ENCODE data around the gene SI. TPM values are rescaled to one million over a fixed set of nuclear protein-coding genes. Genes with fewer than 3 reads are reported as not detected.
"Not testable (repeated sequence)": the region's sequence is repeated elsewhere in the genome, so short reads cannot be mapped to it uniquely, and the experiment has no call there.

The SI gene
- total RNA-seq, 6 experiments from 2014 or later, result not detected

DNA sequence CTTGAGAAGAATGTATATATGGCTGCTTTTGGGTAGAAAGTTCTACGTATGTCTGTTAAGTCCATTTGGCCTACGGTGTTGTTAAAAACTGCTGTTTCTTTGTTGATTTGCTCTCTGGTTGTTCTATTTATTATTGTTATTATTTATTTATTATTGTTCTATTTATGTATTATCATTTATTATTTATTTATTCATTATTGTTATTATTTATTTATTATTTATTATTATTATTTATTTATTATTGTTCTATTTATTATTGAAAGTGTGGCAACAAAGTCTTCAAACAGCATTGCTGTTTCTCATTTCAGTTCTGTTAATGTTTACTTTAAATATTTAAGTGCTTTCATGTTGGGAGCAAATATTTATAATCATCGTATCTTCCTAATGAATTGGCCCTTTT is 66.7 kb downstream of the SI start:
- DNase-seq (no peak), ATAC-seq (no peak)
- 91% methylated on average over 3 of the region's 3 CpGs for WGBS (ENCODE audit: insufficient coverage, low coverage, low lambda C conversion rate, missing lambda C conversion rate)
- intact Hi-C loops (cut with DNase I), result no loop called here
- H3K27me3 ChIP-seq, result no peaks in the 10 kb centered on the region
- no peaks in the 10 kb centered on the region for H3K9me3 ChIP-seq
- H3K27ac ChIP-seq, result no peak overlapping the region
- no peaks in the 10 kb centered on the region for H3K36me3 ChIP-seq
- no peak for TF ChIP-seq POLR2A (IDR thresholded peaks at IDR 0.05)
- TF ChIP-seq, protein P1, sequence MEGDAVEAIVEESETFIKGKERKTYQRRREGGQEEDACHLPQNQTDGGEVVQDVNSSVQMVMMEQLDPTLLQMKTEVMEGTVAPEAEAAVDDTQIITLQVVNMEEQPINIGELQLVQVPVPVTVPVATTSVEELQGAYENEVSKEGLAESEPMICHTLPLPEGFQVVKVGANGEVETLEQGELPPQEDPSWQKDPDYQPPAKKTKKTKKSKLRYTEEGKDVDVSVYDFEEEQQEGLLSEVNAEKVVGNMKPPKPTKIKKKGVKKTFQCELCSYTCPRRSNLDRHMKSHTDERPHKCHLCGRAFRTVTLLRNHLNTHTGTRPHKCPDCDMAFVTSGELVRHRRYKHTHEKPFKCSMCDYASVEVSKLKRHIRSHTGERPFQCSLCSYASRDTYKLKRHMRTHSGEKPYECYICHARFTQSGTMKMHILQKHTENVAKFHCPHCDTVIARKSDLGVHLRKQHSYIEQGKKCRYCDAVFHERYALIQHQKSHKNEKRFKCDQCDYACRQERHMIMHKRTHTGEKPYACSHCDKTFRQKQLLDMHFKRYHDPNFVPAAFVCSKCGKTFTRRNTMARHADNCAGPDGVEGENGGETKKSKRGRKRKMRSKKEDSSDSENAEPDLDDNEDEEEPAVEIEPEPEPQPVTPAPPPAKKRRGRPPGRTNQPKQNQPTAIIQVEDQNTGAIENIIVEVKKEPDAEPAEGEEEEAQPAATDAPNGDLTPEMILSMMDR (IDR thresholded peaks at IDR 0.05), result no peak
- no peak overlapping the region for H3K4me3 ChIP-seq
- H3K4me1 ChIP-seq, result no peaks in the 10 kb centered on the region

DNA sequence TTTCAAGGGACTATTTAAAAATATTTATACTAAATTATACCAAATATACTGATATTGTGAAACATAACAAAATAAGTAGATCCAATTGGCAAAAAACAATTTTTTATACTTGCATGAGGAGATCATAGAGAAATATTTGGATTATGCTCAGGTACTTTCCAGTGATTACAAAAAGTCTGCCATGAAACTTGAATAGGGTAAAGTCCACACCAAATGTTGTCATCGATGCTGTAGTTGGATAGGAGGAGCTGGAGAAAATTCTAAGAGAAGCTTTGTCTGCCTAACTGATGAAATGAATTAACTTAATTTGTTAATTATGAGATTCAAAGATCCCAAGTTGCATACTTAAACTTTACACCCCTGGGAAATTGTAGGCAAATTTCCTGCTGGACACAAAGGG is 93.3 kb downstream of the SI start:
- Histone ChIP-seq H3K27ac (no peak overlapping the region), H3K4me3 (no peak overlapping the region), H3K36me3 (no peaks in the 10 kb centered on the region), H3K27me3 (no peaks in the 10 kb centered on the region), H3K4me1 (no peaks in the 10 kb centered on the region), H3K9me3 (no peaks in the 10 kb centered on the region)
- DNase-seq, result no peak
- intact Hi-C loops (cut with DNase I), result no loop called here
- WGBS (ENCODE audit: insufficient coverage, low coverage, low lambda C conversion rate, missing lambda C conversion rate), result 21% methylated on average over 1 of the region's 1 CpG
- no peak for TF ChIP-seq POLR2A (IDR thresholded peaks at IDR 0.05)
- TF ChIP-seq, protein P1 (IDR thresholded peaks at IDR 0.05), result no peak
- peak in 3 of 4 donors; percentile 68 to 96 (median 84) for ATAC-seq

DNA sequence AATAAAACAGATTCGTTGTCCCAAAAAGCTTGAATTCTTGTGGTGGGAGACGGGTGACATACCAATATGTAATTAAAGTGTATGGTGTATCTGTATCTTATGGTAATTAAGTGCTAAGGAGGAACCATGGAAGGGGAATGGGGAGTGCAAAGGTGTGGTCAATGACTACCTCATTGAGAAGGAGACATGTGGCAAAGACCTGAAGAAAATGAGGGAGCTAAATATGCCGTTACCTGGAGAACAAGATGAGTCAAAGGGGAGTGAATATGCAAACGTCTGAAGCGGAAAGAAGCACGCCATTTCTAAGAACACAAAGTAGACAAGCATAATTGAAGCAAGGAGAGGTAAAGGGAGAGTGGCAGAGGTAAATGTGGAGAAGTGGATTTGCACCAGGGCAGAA is 115.7 kb downstream of the SI start:
- TF ChIP-seq, protein P1 (IDR thresholded peaks at IDR 0.05), result no peak
- no peak for TF ChIP-seq POLR2A (IDR thresholded peaks at IDR 0.05)
- Histone ChIP-seq H3K9me3 (no peaks in the 10 kb centered on the region), H3K27me3 (no peaks in the 10 kb centered on the region), H3K27ac (no peak overlapping the region), H3K4me3 (no peak overlapping the region), H3K36me3 (no peaks in the 10 kb centered on the region), H3K4me1 (no peaks in the 10 kb centered on the region)
- intact Hi-C loops (cut with DNase I), result no loop called here
- DNase-seq, result no peak
- no peak for ATAC-seq
- 56% methylated on average over 6 of the region's 6 CpGs for WGBS (ENCODE audit: insufficient coverage, low coverage, low lambda C conversion rate, missing lambda C conversion rate)

DNA sequence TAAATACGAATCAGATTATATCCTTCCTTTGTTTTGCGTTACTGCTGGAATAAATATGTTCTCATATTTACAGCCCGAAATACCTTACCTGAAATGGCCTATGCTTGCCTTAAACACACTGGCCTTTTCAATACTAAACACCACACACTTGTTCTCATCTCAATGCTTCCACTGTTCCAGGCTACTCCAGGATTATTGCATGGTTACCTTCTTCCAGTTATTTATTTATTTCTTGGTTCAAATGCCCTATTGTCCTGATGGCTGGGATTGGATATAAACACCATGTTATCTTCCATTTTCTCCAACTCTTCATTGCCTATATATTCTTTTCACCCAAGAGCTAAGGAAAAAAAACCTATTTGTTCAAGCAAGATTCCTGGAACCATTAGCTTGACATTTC is 125.3 kb downstream of the SI start:
- intact Hi-C loops (cut with DNase I), result no loop called here
- TF ChIP-seq, protein P1 (IDR thresholded peaks at IDR 0.05), result no peak
- no peak for TF ChIP-seq POLR2A (IDR thresholded peaks at IDR 0.05)
- 64% methylated on average over 3 of the region's 3 CpGs for WGBS (ENCODE audit: insufficient coverage, low coverage, low lambda C conversion rate, missing lambda C conversion rate)
- ATAC-seq, result no peak
- Histone ChIP-seq H3K4me3 (no peak overlapping the region), H3K4me1 (no peaks in the 10 kb centered on the region), H3K27me3 (no peaks in the 10 kb centered on the region), H3K36me3 (no peaks in the 10 kb centered on the region), H3K27ac (no peak overlapping the region), H3K9me3 (no peaks in the 10 kb centered on the region)
- no peak for DNase-seq

DNA sequence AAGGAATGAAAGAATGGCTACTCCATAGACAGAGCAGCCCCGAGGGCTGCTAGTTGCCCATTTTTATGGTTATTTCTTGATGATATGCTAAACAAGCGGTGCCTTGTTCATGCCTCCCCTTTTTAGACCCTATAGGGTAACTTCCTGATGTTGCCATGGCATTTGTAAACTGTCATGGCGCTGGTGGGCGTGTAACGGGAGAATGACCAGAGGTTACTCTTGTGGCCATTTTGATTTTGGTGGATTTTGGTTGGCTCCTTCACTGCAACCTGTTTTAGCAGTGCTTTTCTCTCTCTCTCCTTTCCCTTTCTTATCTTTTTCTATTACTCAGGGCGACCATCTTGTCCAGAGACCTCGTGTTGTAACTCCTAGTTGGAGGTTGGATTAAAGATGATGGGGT is 126.9 kb downstream of the SI start:
- ATAC-seq; H3K27ac ChIP-seq; DNase-seq; H3K36me3 ChIP-seq; intact Hi-C loops (cut with DNase I); H3K4me1 ChIP-seq; H3K9me3 ChIP-seq; H3K4me3 ChIP-seq; H3K27me3 ChIP-seq: not testable (repeated sequence)
- 67% methylated on average over 7 of the region's 7 CpGs for WGBS (ENCODE audit: insufficient coverage, low coverage, low lambda C conversion rate, missing lambda C conversion rate)

Data from right lobe of liver (tissue), 6 donors.